ENCODE measurements around the gene FILIP1L. TPM values are rescaled to one million over a fixed set of nuclear protein-coding genes. Genes with fewer than 3 reads are reported as not detected.

The FILIP1L gene
- total RNA-seq, 1 experiment from 2014 or later, result 4.3 TPM

DNA sequence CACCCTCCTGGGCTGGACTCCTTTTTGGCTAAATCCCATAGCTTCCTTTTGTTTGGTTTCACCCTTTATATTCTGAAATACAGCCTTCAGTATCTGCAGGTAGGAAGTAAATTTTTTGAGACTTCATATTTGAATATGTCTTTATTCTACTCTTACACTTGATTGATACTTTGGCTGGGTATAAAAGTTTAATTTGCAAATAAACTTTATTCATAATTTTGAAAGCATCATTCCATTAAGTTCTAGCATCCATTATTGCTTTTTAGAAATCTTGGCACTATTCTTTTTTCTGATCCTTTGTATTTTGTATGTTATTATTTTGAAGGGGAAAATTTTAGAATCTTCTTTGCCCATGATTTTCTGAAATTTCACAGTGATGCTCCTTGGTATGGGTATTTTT is 41.3 kb upstream of the FILIP1L start:
- H3K27me3 ChIP-seq (replicated peaks; ENCODE audit: insufficient read depth, low read depth, low read length, poor library complexity), result no peaks in the 10 kb centered on the region
- H3K9me3 ChIP-seq (ENCODE audit: low read depth, low read length, poor library complexity, severe bottlenecking), result peaks cover 9% of the 10 kb centered on the region
- CTCF ChIA-PET, result no interaction called here
- DNase-seq (ENCODE audit: low spot score), result no peak
- no peak overlapping the region for H3K4me3 ChIP-seq (ENCODE audit: low read depth, low read length, poor library complexity, severe bottlenecking)
- BruUV-seq (replicated peaks), result no TSS peak
- TF ChIP-seq EZH2 (IDR thresholded peaks at IDR 0.05; ENCODE audit: borderline replicate concordance, low read depth, low read length, poor library complexity, severe bottlenecking) (no peak), CTCF (conservative IDR thresholded peaks at IDR 0.05; ENCODE audit: low read depth, low read length) (no peak)
- intact Hi-C loops (cut with micrococcal nuclease; ENCODE audit: unreplicated experiment), result no loop called here
- POLR2A ChIA-PET (ENCODE audit: low non-redundant PET), result no interaction called here
- H3K36me3 ChIP-seq (ENCODE audit: insufficient read depth, low read length, poor library complexity, severe bottlenecking), result peaks cover 3% of the 10 kb centered on the region
- H3K27ac ChIP-seq (ENCODE audit: low read depth, low read length, poor library complexity, severe bottlenecking), result no peak overlapping the region
- H3K4me1 ChIP-seq (ENCODE audit: insufficient read depth, low read length, poor library complexity, severe bottlenecking), result no peaks in the 10 kb centered on the region

- no peak for TF ChIP-seq CTCF (conservative IDR thresholded peaks at IDR 0.05; ENCODE audit: low read depth, low read length)
- no peak for TF ChIP-seq EZH2 (IDR thresholded peaks at IDR 0.05; ENCODE audit: borderline replicate concordance, low read depth, low read length, poor library complexity, severe bottlenecking)
- no peak for DNase-seq (ENCODE audit: low spot score)
- Histone ChIP-seq H3K9me3 (ENCODE audit: low read depth, low read length, poor library complexity, severe bottlenecking) (peaks cover 9% of the 10 kb centered on the region), H3K27ac (ENCODE audit: low read depth, low read length, poor library complexity, severe bottlenecking) (no peak overlapping the region), H3K27me3 (replicated peaks; ENCODE audit: insufficient read depth, low read depth, low read length, poor library complexity) (no peaks in the 10 kb centered on the region), H3K4me3 (ENCODE audit: low read depth, low read length, poor library complexity, severe bottlenecking) (no peak overlapping the region), H3K36me3 (ENCODE audit: insufficient read depth, low read length, poor library complexity, severe bottlenecking) (peaks cover 3% of the 10 kb centered on the region), H3K4me1 (ENCODE audit: insufficient read depth, low read length, poor library complexity, severe bottlenecking) (no peaks in the 10 kb centered on the region)
- ChIA-PET CTCF (no interaction called here), POLR2A (ENCODE audit: low non-redundant PET) (no interaction called here)
- intact Hi-C loops (cut with micrococcal nuclease; ENCODE audit: unreplicated experiment), result no loop called here
- no TSS peak for BruUV-seq (replicated peaks)
These were observed 40.8 kb upstream of the FILIP1L start for GRCh38 chr3:100155128-100155527.

GRCh38 chr3:100154171-100154570 is 39.9 kb upstream of the FILIP1L start:
- Histone ChIP-seq H3K27ac (ENCODE audit: low read depth, low read length, poor library complexity, severe bottlenecking) (no peak overlapping the region), H3K4me3 (ENCODE audit: low read depth, low read length, poor library complexity, severe bottlenecking) (no peak overlapping the region), H3K27me3 (replicated peaks; ENCODE audit: insufficient read depth, low read depth, low read length, poor library complexity) (no peaks in the 10 kb centered on the region), H3K4me1 (ENCODE audit: insufficient read depth, low read length, poor library complexity, severe bottlenecking) (no peaks in the 10 kb centered on the region), H3K36me3 (ENCODE audit: insufficient read depth, low read length, poor library complexity, severe bottlenecking) (peaks cover 3% of the 10 kb centered on the region), H3K9me3 (ENCODE audit: low read depth, low read length, poor library complexity, severe bottlenecking) (peaks cover 9% of the 10 kb centered on the region)
- POLR2A ChIA-PET (ENCODE audit: low non-redundant PET), result no interaction called here
- DNase-seq (ENCODE audit: low spot score), result no peak
- intact Hi-C loops (cut with micrococcal nuclease; ENCODE audit: unreplicated experiment), result no loop called here
- TF ChIP-seq CTCF (conservative IDR thresholded peaks at IDR 0.05; ENCODE audit: low read depth, low read length) (no peak), EZH2 (IDR thresholded peaks at IDR 0.05; ENCODE audit: borderline replicate concordance, low read depth, low read length, poor library complexity, severe bottlenecking) (no peak)
- BruUV-seq (replicated peaks), result no TSS peak
- CTCF ChIA-PET, result no interaction called here
